H1 (cell line): ENCODE results near the gene L3MBTL3. TPM values are rescaled to one million over a fixed set of nuclear protein-coding genes. Genes with fewer than 3 reads are reported as not detected.

ENCODE experiments used
- BCL11A ChIP-seq, 2 experiments: IDR thresholded peaks; one replicate each; pipeline ENCODE4 v1.6.1; 2011; ENCODE audit warnings: low read depth in 2 of 2, low read length in 2 of 2, mild to moderate bottlenecking in 2 of 2
- CEBPB ChIP-seq: IDR thresholded peaks from 2 replicates; pipeline ENCODE4 v1.6.1; 2012; ENCODE audit warnings: low read depth, low read length
- GTF2F1 ChIP-seq: IDR thresholded peaks from 2 replicates; pipeline ENCODE4 v1.6.1; 2012; ENCODE audit warnings: low read depth, low read length, improper control_type of control experiment, borderline replicate concordance
- SAP30 ChIP-seq: fragments of 300-600 bp; sonication (generic); IDR thresholded peaks from 2 replicates; pipeline ENCODE4 v1.7.1; 2012; ENCODE audit warnings: low read length, moderate library complexity, mild to moderate bottlenecking, inconsistent platforms; ENCODE audit not compliant: insufficient read depth, insufficient replicate concordance
- polyA plus RNA-seq, 7 experiments: library from polyadenylated mRNA; depleted of rRNA in 3 of 7; stranded (reverse) in 5 of 7; unstranded in 2 of 7; fragments of >200 nt in 5 of 7; fragments of 200-250 nt in 2 of 7; gene quantifications; 1 replicate in 5 of 7; 2 replicates in 1 of 7; 4 replicates in 1 of 7; pipeline versions ENCODE4 v1.2.1 to v1.2.3, GENCODE V29; 2011 to 2013; ENCODE audit warnings: missing spikeins in 2 of 7, mixed read lengths in 2 of 7
- total RNA-seq: library from RNA; stranded (reverse); fragmentation: NEBNext Ultra II Directional; extraction: Animal tissue kit (Norgen Biotek cat#: 25700); gene quantifications from 2 replicates; pipeline ENCODE4 v1.2.1, GENCODE V29; 2021

Gene L3MBTL3
- total and polyA plus RNA-seq, 2 of the 8 experiments (the other 6 are each of a cell fraction or from before 2014, with no cell fraction given): 3.9 to 17.2 TPM

DNA sequence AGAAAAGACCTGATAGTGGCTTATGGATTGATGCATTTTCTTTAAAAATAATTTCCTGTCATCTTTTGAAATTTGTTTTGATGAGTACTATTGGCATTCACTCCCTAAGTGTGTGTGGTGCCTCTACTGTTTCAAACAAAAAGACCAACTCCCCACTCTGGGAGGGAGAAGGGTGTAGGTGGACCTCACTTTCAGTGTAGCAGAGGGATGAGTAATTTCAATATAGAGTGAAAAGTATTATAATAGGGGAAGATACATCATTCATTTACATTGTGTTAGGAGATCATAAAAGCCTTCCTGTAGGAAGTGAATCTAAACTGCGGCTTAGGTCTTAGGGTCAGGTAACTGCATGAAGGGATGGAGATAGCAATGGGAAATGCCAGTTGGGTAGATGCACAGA lies 158.0 kb downstream of the L3MBTL3 start (continued):
- TF ChIP-seq SAP30: no peak
- TF ChIP-seq GTF2F1: no peak
- TF ChIP-seq CEBPB: no peak
- TF ChIP-seq BCL11A (IDR thresholded peaks at IDR 0.05; ENCODE audit: low read depth in 2 of 2, low read length in 2 of 2): no peak
